GM12892 (cell line): ENCODE results near the gene MRPL39.

Experiments
- POLR2A ChIP-seq: IDR thresholded peaks from 2 replicates; pipeline ENCODE4 v1.6.1; 2011; ENCODE audit warnings: low read depth, low read length, control low read depth
- POLR2AphosphoS5 ChIP-seq: IDR thresholded peaks from 2 replicates; pipeline ENCODE4 v1.6.1; 2011; ENCODE audit warnings: low read depth, low read length, control low read depth
- TAF1 ChIP-seq: IDR thresholded peaks from 2 replicates; pipeline ENCODE4 v1.6.1; 2011; ENCODE audit warnings: low read depth, mild to moderate bottlenecking, control low read depth, low read length, borderline replicate concordance

DNA sequence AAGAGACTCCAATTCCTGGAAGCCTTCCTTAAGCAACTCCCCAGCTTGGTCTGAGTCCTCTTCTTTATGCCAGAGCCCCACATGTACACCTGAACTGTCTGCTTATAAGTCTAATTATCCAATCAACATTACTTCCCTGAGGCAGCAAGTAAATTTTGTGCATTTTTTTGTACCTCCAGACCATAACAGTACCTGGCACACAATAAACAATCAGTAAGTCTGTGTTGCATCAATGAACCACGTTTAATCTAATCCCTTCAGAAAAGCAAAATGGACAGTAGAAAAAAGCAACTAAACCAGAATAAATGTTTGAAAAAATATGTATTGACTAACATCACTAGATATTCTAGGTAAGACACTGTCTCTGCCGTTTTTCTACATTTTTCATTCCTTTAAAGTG is 20.5 kb downstream of the MRPL39 start:
- no peak for TF ChIP-seq POLR2A
- TF ChIP-seq POLR2AphosphoS5: no peak; the same call in 1 of the 2 replicates
- no peak for TF ChIP-seq TAF1
